Measurements from ENCODE around the gene RNF125.
"Not testable (repeated sequence)": the region's sequence is repeated elsewhere in the genome, so short reads cannot be mapped to it uniquely, and the experiment has no call there.

Gene RNF125

GRCh38 chr18:32025744-32026143 is 7.1 kb downstream of the RNF125 start:
- DNase-seq = no peak

GRCh38 chr18:32026491-32027086 is 8.0 kb downstream of the RNF125 start:
- DNase-seq = no peak

GRCh38 chr18:32029558-32029957 is 10.9 kb downstream of the RNF125 start:
- no peak for DNase-seq

GRCh38 chr18:32032609-32033008 is 14.0 kb downstream of the RNF125 start:
- no peak for DNase-seq

GRCh38 chr18:32036506-32037180 is 18.0 kb downstream of the RNF125 start:
- DNase-seq = no peak

GRCh38 chr18:32037616-32038015 is 19.0 kb downstream of the RNF125 start:
- no peak for DNase-seq

- no peak for DNase-seq
Measured at GRCh38 chr18:32040936-32041335, 22.3 kb downstream of the RNF125 start.

- no peak for DNase-seq
Measured at GRCh38 chr18:32042337-32042736, 23.7 kb downstream of the RNF125 start.

- DNase-seq = peak in 1 of 14 donors; percentile 8
Measured at GRCh38 chr18:32048507-32049091, 30.0 kb downstream of the RNF125 start.

- peak in 4 of 14 donors; percentile 6 to 59 (median 18) for DNase-seq
Measured at GRCh38 chr18:32049393-32050171, 31.0 kb downstream of the RNF125 start.

- DNase-seq = no peak
Measured at GRCh38 chr18:32056613-32057358, 38.2 kb downstream of the RNF125 start.

- DNase-seq = no peak
Measured at GRCh38 chr18:32057624-32058165, 39.1 kb downstream of the RNF125 start.

- no peak for DNase-seq
Measured at GRCh38 chr18:32060026-32060425, 41.4 kb downstream of the RNF125 start.

- DNase-seq = no peak
Measured at GRCh38 chr18:32067375-32068167, 48.9 kb downstream of the RNF125 start.

GRCh38 chr18:32072321-32072720 is 53.7 kb downstream of the RNF125 start:
- no peak for DNase-seq

- DNase-seq = no peak
Measured at GRCh38 chr18:32074206-32074605, 55.6 kb downstream of the RNF125 start.

GRCh38 chr18:32078845-32079244 is 60.2 kb downstream of the RNF125 start:
- DNase-seq = no peak

- DNase-seq = no peak
Measured at GRCh38 chr18:32081881-32082280, 63.3 kb downstream of the RNF125 start.

GRCh38 chr18:32083781-32084180 is 65.2 kb downstream of the RNF125 start:
- DNase-seq = no peak

- no peak for DNase-seq
Measured at GRCh38 chr18:32086881-32087280, 68.3 kb downstream of the RNF125 start.

GRCh38 chr18:32090831-32091230 is 72.2 kb downstream of the RNF125 start:
- not testable (repeated sequence) for DNase-seq

Measured in C1 segment of cervical spinal cord (tissue), 14 donors.